Ishikawa (cell line): ENCODE measurements around the gene SDF2L1.

Experiments
- EP300 ChIP-seq: IDR thresholded peaks from 2 replicates; pipeline ENCODE4 v1.6.1; 2012; ENCODE audit warnings: borderline replicate concordance
- MAX ChIP-seq: IDR thresholded peaks from 2 replicates; pipeline ENCODE4 v1.6.1; 2012
- RAD21 ChIP-seq: IDR thresholded peaks from 2 replicates; pipeline ENCODE4 v1.6.1; 2012; ENCODE audit warnings: low read depth
- TEAD4 ChIP-seq: IDR thresholded peaks from 2 replicates; pipeline ENCODE4 v1.6.1; 2012
- YY1 ChIP-seq: IDR thresholded peaks from 2 replicates; pipeline ENCODE4 v1.6.1; 2012; ENCODE audit warnings: low read depth
- TF ChIP-seq, protein P1 (sequence below): IDR thresholded peaks from 2 replicates; pipeline ENCODE4 v1.6.1; 2012; ENCODE audit warnings: low read depth, mild to moderate bottlenecking

- TF ChIP-seq YY1 (no peak), TEAD4 (no peak), MAX (no peak), EP300 (no peak), RAD21 (no peak)
- TF ChIP-seq, protein P1, sequence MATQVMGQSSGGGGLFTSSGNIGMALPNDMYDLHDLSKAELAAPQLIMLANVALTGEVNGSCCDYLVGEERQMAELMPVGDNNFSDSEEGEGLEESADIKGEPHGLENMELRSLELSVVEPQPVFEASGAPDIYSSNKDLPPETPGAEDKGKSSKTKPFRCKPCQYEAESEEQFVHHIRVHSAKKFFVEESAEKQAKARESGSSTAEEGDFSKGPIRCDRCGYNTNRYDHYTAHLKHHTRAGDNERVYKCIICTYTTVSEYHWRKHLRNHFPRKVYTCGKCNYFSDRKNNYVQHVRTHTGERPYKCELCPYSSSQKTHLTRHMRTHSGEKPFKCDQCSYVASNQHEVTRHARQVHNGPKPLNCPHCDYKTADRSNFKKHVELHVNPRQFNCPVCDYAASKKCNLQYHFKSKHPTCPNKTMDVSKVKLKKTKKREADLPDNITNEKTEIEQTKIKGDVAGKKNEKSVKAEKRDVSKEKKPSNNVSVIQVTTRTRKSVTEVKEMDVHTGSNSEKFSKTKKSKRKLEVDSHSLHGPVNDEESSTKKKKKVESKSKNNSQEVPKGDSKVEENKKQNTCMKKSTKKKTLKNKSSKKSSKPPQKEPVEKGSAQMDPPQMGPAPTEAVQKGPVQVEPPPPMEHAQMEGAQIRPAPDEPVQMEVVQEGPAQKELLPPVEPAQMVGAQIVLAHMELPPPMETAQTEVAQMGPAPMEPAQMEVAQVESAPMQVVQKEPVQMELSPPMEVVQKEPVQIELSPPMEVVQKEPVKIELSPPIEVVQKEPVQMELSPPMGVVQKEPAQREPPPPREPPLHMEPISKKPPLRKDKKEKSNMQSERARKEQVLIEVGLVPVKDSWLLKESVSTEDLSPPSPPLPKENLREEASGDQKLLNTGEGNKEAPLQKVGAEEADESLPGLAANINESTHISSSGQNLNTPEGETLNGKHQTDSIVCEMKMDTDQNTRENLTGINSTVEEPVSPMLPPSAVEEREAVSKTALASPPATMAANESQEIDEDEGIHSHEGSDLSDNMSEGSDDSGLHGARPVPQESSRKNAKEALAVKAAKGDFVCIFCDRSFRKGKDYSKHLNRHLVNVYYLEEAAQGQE: no peak
These were observed 32.6 kb downstream of the SDF2L1 start for GRCh38 chr22:21674638-21675245.
